GM10248 (cell line): ENCODE measurements around the gene RPP21.
A peak's percentile ranks its signal among the peaks of the same experiment; 100 is the strongest.

Experiments used
- CTCF ChIA-PET: fragments of 300-600 bp; sonication (Branson Sonifier 250); formaldehyde crosslinking; extraction: SDS; loops from one replicate; lab custom pipeline; 2021; ENCODE audit warnings: antibody characterized with exemption; lab: Yijun Ruan, JAX
- POLR2A ChIA-PET: fragments of 350-650 bp; sonication (Branson Sonifier 250); formaldehyde crosslinking; extraction: SDS; loops from one replicate; lab custom pipeline; 2020; ENCODE audit warnings: antibody characterized with exemption; lab: Yijun Ruan, JAX
- DNase-seq: peaks from one replicate; pipeline ENCODE4 v3.0.0; 2012; ENCODE audit errors: extremely low spot score
- CTCF ChIP-seq: IDR thresholded peaks from 2 replicates; pipeline ENCODE4 v1.5.1; 2012; ENCODE audit warnings: mild to moderate bottlenecking, low read depth; ENCODE audit errors: extremely low read depth, missing control alignments, control extremely low read depth

RPP21 gene

GRCh38 chr6:30322527-30323501 is 22.1 kb upstream of the RPP21 start:
- CTCF ChIA-PET, result interaction anchor here (1.0 to 1.9 kb wide), 4 partner anchors 8 to 356 kb away, joined by 3 to 6 read pairs (median 4); no protein-coding TSS in a partner anchor
- DNase-seq, result no peak
- no peak for TF ChIP-seq CTCF
- POLR2A ChIA-PET, result interaction anchor here (0.7 kb wide), 1 partner anchor 274 kb away, joined by 9 read pairs; no protein-coding TSS in a partner anchor

GRCh38 chr6:30323806-30324205 is 21.1 kb upstream of the RPP21 start:
- POLR2A ChIA-PET, result interaction anchor here (0.6 kb wide), 1 partner anchor 198 kb away, joined by 3 read pairs; no protein-coding TSS in a partner anchor
- CTCF ChIA-PET, result interaction anchor here (1.0 to 1.9 kb wide), 4 partner anchors 9 to 355 kb away, joined by 3 to 6 read pairs (median 4); no protein-coding TSS in a partner anchor
- no peak for DNase-seq
- TF ChIP-seq CTCF, result no peak

- CTCF ChIA-PET, result interaction anchor here (0.8 to 1.9 kb wide), 8 partner anchors 8 to 107 kb away, joined by 3 to 5 read pairs (median 4); no protein-coding TSS in a partner anchor
- DNase-seq, result peak; percentile 79
- POLR2A ChIA-PET, result interaction anchor here (1.1 to 1.6 kb wide), 2 partner anchors 11 to 12 kb away, joined by 3 read pairs; no protein-coding TSS in a partner anchor
These were observed 19.6 kb upstream of the RPP21 start for GRCh38 chr6:30325150-30325872.

GRCh38 chr6:30325873-30326525 is 19.0 kb upstream of the RPP21 start:
- ChIA-PET CTCF (interaction anchor here (0.8 to 1.7 kb wide), 9 partner anchors 9 to 107 kb away, joined by 3 to 5 read pairs (median 3); no protein-coding TSS in a partner anchor), POLR2A (interaction anchor here (1.1 to 1.6 kb wide), 2 partner anchors 11 to 13 kb away, joined by 3 read pairs; no protein-coding TSS in a partner anchor)
- no peak for DNase-seq
- no peak for TF ChIP-seq CTCF

More at GRCh38 chr6:30325150-30325872, 19.6 kb upstream of the RPP21 start:
- no peak for TF ChIP-seq CTCF

GRCh38 chr6:30326526-30327231 is 18.3 kb upstream of the RPP21 start, which contains the start of gene TRIM39:
TSS of gene TRIM39 (plus strand) at chr6:30326927. CDS start at chr6:30329318, 2,391 bp downstream.
- CTCF ChIA-PET, result interaction anchor here (0.8 to 1.7 kb wide), 6 partner anchors 10 to 108 kb away, joined by 3 to 5 read pairs (median 3); no protein-coding TSS in a partner anchor
- peak; percentile 89 for DNase-seq
- POLR2A ChIA-PET, result interaction anchor here (1.1 to 1.6 kb wide), 2 partner anchors 12 to 13 kb away, joined by 3 read pairs; no protein-coding TSS in a partner anchor
- no peak for TF ChIP-seq CTCF
